HEK293 (cell line): ENCODE measurements around the gene PBLD.
"Not testable (repeated sequence)": the region's sequence is repeated elsewhere in the genome, so short reads cannot be mapped to it uniquely, and the experiment has no call there.

Experiments used
- CTCF ChIA-PET: fragments of 350-600 bp; formaldehyde crosslinking; extraction: SDS; loops from one replicate; lab custom pipeline; 2021; ENCODE audit warnings: antibody characterized with exemption; lab: Yijun Ruan, JAX
- POLR2A ChIA-PET: fragments of 300-600 bp; formaldehyde crosslinking; extraction: SDS; loops from one replicate; lab custom pipeline; 2020; ENCODE audit warnings: antibody characterized with exemption, inconsistent platforms; lab: Yijun Ruan, JAX
- H3K27ac ChIP-seq: fragments of 200-500 bp; sonication (Bioruptor generic); 2 replicates; pipeline ENCODE4 v1.5.1; 2014; ENCODE audit warnings: low read depth, low read length, control low read depth, inconsistent platforms; ENCODE audit errors: extremely low read depth
- H3K36me3 ChIP-seq, 2 experiments: fragments of 200-500 bp in 1 of 2; sonication (Bioruptor generic) in 1 of 2; 1 replicate in 1 of 2; 2 replicates in 1 of 2; pipeline ENCODE4 v1.5.1; 2014 to 2017; ENCODE audit warnings: inconsistent platforms in 2 of 2, low read length in 2 of 2; ENCODE audit not compliant: control insufficient read depth in 2 of 2, insufficient read depth in 1 of 2
- H3K4me1 ChIP-seq: fragments of 200-500 bp; sonication (Bioruptor generic); 2 replicates; pipeline ENCODE4 v1.5.1; 2014; ENCODE audit warnings: mild to moderate bottlenecking, low read length, inconsistent platforms; ENCODE audit not compliant: control insufficient read depth, insufficient read depth
- H3K4me3 ChIP-seq: 2 replicates; pipeline ENCODE4 v1.5.1; 2011; ENCODE audit warnings: low read depth, mild to moderate bottlenecking, control low read depth, low read length, moderate library complexity
- H3K9me3 ChIP-seq: fragments of 200-500 bp; sonication (Bioruptor generic); 2 replicates; pipeline ENCODE4 v1.5.1; 2014; ENCODE audit warnings: low read depth, low read length, inconsistent platforms; ENCODE audit not compliant: control insufficient read depth, insufficient read depth
- BCL11B ChIP-seq: fragments of 450-650 bp; formaldehyde crosslinking; IDR thresholded peaks from 2 replicates; pipeline ENCODE4 v1.5.1; 2016; ENCODE audit warnings: low read depth, missing biosample characterization, missing genetic modification characterization
- KLF16 ChIP-seq: fragments of 450-650 bp; formaldehyde crosslinking; IDR thresholded peaks from 2 replicates; pipeline ENCODE4 v1.5.1; 2017; ENCODE audit warnings: missing biosample characterization, missing genetic modification characterization
- SCRT2 ChIP-seq: fragments of 450-650 bp; formaldehyde crosslinking; IDR thresholded peaks from 2 replicates; pipeline ENCODE4 v1.5.1; 2016; ENCODE audit warnings: missing biosample characterization, missing genetic modification characterization
- SETDB1 ChIP-seq: IDR thresholded peaks from one replicate; pipeline ENCODE4 v1.6.1; 2017; ENCODE audit warnings: mild to moderate bottlenecking, low read length, moderate library complexity, mixed read lengths; ENCODE audit not compliant: insufficient read length
- TRIM28 ChIP-seq: IDR thresholded peaks from 2 replicates; pipeline ENCODE4 v1.6.1; 2011; ENCODE audit warnings: low read length, control low read depth, borderline replicate concordance
- ZBTB8A ChIP-seq: fragments of 450-650 bp; formaldehyde crosslinking; IDR thresholded peaks from 2 replicates; pipeline ENCODE4 v1.5.1; 2016; ENCODE audit warnings: missing biosample characterization, missing genetic modification characterization
- ZEB2 ChIP-seq: fragments of 450-650 bp; formaldehyde crosslinking; IDR thresholded peaks from 2 replicates; pipeline ENCODE4 v1.5.1; 2016; ENCODE audit warnings: missing biosample characterization, missing genetic modification characterization
- ZNF146 ChIP-seq: fragments of 450-650 bp; formaldehyde crosslinking; IDR thresholded peaks from 2 replicates; pipeline ENCODE4 v1.5.1; 2016; ENCODE audit warnings: missing biosample characterization, missing genetic modification characterization
- ZNF23 ChIP-seq: fragments of 450-650 bp; formaldehyde crosslinking; IDR thresholded peaks from 2 replicates; pipeline ENCODE4 v1.5.1; 2016; ENCODE audit warnings: missing biosample characterization, missing genetic modification characterization, borderline replicate concordance
- ZNF324 ChIP-seq: fragments of 450-650 bp; formaldehyde crosslinking; IDR thresholded peaks from 2 replicates; pipeline ENCODE4 v1.5.1; 2016; ENCODE audit warnings: missing biosample characterization, missing genetic modification characterization
- ZNF510 ChIP-seq: fragments of 450-650 bp; formaldehyde crosslinking; IDR thresholded peaks from 2 replicates; pipeline ENCODE4 v1.5.1; 2018; ENCODE audit warnings: mild to moderate bottlenecking, missing genetic modification characterization, missing biosample characterization; ENCODE audit not compliant: insufficient replicate concordance
- ZNF548 ChIP-seq: fragments of 450-650 bp; formaldehyde crosslinking; IDR thresholded peaks from 2 replicates; pipeline ENCODE4 v1.5.1; 2016; ENCODE audit warnings: missing biosample characterization, missing genetic modification characterization
- ZNF600 ChIP-seq: fragments of 450-650 bp; formaldehyde crosslinking; IDR thresholded peaks from 2 replicates; pipeline ENCODE4 v1.5.1; 2016; ENCODE audit warnings: missing biosample characterization, missing genetic modification characterization
- ZNF677 ChIP-seq: fragments of 450-650 bp; IDR thresholded peaks from 2 replicates; pipeline ENCODE4 v1.5.0; 2018; ENCODE audit warnings: missing biosample characterization, mild to moderate bottlenecking, missing genetic modification characterization, moderate library complexity
- ZNF776 ChIP-seq: fragments of 450-650 bp; formaldehyde crosslinking; IDR thresholded peaks from 2 replicates; pipeline ENCODE4 v1.5.0; 2017; ENCODE audit warnings: missing biosample characterization, missing genetic modification characterization, borderline replicate concordance
- ZNF837 ChIP-seq: fragments of 450-650 bp; formaldehyde crosslinking; IDR thresholded peaks from 2 replicates; pipeline ENCODE4 v1.5.1; 2016; ENCODE audit warnings: missing biosample characterization, missing genetic modification characterization
- TF ChIP-seq, protein P1 (sequence below): IDR thresholded peaks from 2 replicates; pipeline ENCODE4 v1.6.1; 2011; ENCODE audit warnings: mild to moderate bottlenecking, low read depth, low read length, borderline replicate concordance
- TF ChIP-seq, protein P2 (sequence below): fragments of 450-650 bp; formaldehyde crosslinking; IDR thresholded peaks from 2 replicates; pipeline ENCODE4 v1.5.1; 2016; ENCODE audit warnings: missing biosample characterization, missing genetic modification characterization
- TF ChIP-seq, protein P3 (sequence below): fragments of 450-650 bp; formaldehyde crosslinking; IDR thresholded peaks from 2 replicates; pipeline ENCODE4 v1.5.1; 2016; ENCODE audit warnings: missing biosample characterization, missing genetic modification characterization
- TF ChIP-seq, protein P4 (sequence below): fragments of 450-650 bp; formaldehyde crosslinking; IDR thresholded peaks from 2 replicates; pipeline ENCODE4 v1.5.1; 2016; ENCODE audit warnings: missing biosample characterization, missing genetic modification characterization
- TF ChIP-seq, protein P5 (sequence below): fragments of 450-650 bp; formaldehyde crosslinking; IDR thresholded peaks from 2 replicates; pipeline ENCODE4 v1.5.1; 2016; ENCODE audit warnings: missing biosample characterization, missing genetic modification characterization, low read depth

Gene PBLD

DNA sequence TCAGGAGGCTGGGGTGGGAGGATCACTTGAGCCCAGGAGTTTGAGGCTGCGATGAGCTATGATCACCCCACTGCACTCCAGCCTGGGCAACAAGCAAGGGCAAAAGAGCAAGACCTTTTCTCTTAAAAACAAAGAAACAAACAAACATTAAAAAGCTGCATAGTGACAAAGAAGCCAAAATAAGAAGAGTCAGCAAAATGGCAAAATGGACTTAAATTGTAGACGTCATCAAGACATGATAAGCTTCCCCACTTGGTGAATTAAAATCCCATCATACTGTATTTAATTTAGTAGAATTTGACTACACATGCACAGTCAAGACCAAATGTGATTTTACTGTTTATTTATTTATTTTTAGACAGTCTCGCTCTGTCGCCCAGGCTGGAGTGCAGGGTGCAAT, 52.0 kb downstream of the PBLD start:
- H3K4me3 ChIP-seq: no peak overlapping the region
- ChIA-PET POLR2A (no interaction called here), CTCF (no interaction called here)
- H3K9me3 ChIP-seq: no peaks in the 10 kb centered on the region
- no peaks in the 10 kb centered on the region for H3K36me3 ChIP-seq
- H3K4me1 ChIP-seq: no peaks in the 10 kb centered on the region
- H3K27ac ChIP-seq: no peak overlapping the region
- TF ChIP-seq ZNF776 (tag by site-specific recombination): no peak
- TF ChIP-seq ZNF837 (tag by site-specific recombination): no peak
- TF ChIP-seq ZNF324 (tag by site-specific recombination): no peak
- no peak for TF ChIP-seq ZEB2 (tag by site-specific recombination)
- TF ChIP-seq ZNF146: no peak
- TF ChIP-seq, protein P1, sequence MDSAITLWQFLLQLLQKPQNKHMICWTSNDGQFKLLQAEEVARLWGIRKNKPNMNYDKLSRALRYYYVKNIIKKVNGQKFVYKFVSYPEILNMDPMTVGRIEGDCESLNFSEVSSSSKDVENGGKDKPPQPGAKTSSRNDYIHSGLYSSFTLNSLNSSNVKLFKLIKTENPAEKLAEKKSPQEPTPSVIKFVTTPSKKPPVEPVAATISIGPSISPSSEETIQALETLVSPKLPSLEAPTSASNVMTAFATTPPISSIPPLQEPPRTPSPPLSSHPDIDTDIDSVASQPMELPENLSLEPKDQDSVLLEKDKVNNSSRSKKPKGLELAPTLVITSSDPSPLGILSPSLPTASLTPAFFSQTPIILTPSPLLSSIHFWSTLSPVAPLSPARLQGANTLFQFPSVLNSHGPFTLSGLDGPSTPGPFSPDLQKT: no peak
- TF ChIP-seq, protein P2, sequence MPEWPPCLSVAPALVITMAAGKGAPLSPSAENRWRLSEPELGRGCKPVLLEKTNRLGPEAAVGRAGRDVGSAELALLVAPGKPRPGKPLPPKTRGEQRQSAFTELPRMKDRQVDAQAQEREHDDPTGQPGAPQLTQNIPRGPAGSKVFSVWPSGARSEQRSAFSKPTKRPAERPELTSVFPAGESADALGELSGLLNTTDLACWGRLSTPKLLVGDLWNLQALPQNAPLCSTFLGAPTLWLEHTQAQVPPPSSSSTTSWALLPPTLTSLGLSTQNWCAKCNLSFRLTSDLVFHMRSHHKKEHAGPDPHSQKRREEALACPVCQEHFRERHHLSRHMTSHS (tag by site-specific recombination): no peak

DNA sequence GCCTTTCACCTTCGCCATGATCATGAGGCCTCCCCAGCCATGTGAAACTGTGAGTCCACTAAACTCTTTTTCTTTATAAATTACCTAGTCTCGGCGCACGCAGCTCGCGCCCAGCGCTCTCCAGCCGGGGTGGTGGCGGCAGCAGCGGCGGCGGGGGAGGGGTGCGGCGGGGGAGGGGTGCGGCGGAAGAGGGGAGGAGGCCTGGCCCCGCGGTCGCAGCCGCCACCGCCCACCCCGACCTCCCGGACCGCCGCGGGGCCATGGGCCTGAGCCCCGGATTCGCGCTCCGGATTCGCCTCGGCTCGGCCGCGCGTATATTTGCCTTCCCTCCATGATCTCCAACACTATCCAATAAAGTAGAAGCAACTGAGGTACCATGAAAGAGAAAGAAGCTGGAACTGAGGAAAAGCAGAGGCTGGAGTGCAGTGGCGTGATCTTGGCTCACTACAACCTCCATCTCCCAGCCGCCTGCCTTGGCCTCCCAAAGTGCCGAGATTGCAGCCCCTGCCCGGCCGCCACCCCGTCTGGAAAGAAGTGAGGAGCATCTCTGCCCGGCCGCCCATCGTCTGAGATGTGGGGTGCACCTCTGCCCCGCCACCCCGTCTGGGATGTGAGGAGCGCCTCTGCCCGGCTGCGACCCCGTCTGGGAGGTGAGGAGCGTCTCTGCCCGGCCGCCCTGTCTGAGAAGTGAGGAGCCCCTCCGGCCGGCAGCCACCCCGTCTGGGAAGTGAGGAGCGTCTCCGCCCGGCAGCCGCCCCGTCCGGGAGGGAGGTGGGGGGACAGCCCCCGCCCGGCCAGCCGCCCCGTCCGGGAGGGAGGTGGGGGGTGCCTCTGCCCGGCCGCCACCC, 53.6 kb downstream of the PBLD start:
- H3K27ac ChIP-seq, H3K9me3 ChIP-seq, H3K36me3 ChIP-seq, CTCF ChIA-PET, H3K4me3 ChIP-seq, H3K4me1 ChIP-seq: not testable (repeated sequence)
- POLR2A ChIA-PET: interaction anchor here (0.6 kb wide), 1 partner anchor 54 kb away, joined by 3 read pairs; the partner anchor contains the start of gene PBLD

DNA sequence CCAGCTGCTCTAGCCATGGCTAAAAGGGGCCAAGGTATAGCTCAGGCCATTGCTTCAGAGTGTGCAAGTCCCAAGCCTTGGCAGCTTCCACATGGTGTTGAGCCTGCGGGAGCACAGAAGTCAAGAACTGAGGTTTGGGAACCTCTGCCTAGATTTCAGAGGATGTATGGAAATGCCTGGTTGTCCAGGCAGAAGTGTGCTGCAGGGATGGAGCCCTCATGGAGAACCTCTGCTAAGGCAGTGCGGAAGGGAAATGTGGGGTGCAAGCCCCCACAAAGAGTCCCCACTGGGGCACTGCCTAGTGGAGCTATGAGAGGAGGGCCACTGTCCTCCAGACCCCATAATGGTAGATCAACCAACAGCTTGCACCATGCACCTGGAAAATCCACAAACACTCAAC, 54.9 kb downstream of the PBLD start:
- H3K27ac ChIP-seq, POLR2A ChIA-PET, H3K9me3 ChIP-seq, H3K4me1 ChIP-seq, H3K4me3 ChIP-seq, H3K36me3 ChIP-seq, CTCF ChIA-PET: not testable (repeated sequence)
- peak; percentile 73 for TF ChIP-seq SETDB1

DNA sequence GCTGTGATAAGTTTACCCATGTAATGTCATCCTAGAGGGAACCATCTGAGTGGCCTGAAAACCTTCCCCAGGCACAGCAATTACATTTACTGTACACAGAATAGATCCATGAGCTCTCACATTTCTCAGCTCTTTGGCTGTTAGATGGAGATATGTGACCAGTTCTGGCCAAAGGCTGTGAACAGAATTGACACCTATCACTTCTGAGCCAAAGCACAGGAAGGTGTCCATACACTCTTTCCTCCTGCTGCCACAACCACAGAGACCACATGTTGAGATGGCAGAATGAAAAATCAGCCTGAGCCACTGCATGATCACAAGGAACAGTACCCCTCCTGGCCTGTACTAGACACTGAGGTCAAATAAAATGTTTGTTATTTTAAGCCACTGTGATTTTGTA, 56.5 kb downstream of the PBLD start:
- Histone ChIP-seq H3K4me1 (no peaks in the 10 kb centered on the region), H3K4me3 (no peak overlapping the region), H3K9me3 (no peaks in the 10 kb centered on the region), H3K27ac (no peak overlapping the region), H3K36me3 (no peaks in the 10 kb centered on the region)
- ChIA-PET POLR2A (no interaction called here), CTCF (interaction anchor here (0.6 to 1.1 kb wide), 2 partner anchors 10 to 28 kb away, joined by 3 to 4 read pairs; no protein-coding TSS in a partner anchor)
- TF ChIP-seq ZNF510 (tag by site-specific recombination) (no peak), ZNF548 (no peak), ZNF600 (tag by site-specific recombination) (no peak), SCRT2 (no peak), ZNF677 (tag by site-specific recombination) (no peak), ZNF23 (tag by site-specific recombination) (no peak), ZBTB8A (no peak), KLF16 (tag by site-specific recombination) (no peak), BCL11B (tag by site-specific recombination) (no peak), TRIM28 (no peak)
- TF ChIP-seq, protein P3, sequence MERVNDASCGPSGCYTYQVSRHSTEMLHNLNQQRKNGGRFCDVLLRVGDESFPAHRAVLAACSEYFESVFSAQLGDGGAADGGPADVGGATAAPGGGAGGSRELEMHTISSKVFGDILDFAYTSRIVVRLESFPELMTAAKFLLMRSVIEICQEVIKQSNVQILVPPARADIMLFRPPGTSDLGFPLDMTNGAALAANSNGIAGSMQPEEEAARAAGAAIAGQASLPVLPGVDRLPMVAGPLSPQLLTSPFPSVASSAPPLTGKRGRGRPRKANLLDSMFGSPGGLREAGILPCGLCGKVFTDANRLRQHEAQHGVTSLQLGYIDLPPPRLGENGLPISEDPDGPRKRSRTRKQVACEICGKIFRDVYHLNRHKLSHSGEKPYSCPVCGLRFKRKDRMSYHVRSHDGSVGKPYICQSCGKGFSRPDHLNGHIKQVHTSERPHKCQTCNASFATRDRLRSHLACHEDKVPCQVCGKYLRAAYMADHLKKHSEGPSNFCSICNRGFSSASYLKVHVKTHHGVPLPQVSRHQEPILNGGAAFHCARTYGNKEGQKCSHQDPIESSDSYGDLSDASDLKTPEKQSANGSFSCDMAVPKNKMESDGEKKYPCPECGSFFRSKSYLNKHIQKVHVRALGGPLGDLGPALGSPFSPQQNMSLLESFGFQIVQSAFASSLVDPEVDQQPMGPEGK (tag by site-specific recombination): no peak
- TF ChIP-seq, protein P4, sequence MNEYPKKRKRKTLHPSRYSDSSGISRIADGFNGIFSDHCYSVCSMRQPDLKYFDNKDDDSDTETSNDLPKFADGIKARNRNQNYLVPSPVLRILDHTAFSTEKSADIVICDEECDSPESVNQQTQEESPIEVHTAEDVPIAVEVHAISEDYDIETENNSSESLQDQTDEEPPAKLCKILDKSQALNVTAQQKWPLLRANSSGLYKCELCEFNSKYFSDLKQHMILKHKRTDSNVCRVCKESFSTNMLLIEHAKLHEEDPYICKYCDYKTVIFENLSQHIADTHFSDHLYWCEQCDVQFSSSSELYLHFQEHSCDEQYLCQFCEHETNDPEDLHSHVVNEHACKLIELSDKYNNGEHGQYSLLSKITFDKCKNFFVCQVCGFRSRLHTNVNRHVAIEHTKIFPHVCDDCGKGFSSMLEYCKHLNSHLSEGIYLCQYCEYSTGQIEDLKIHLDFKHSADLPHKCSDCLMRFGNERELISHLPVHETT (tag by site-specific recombination): no peak
- TF ChIP-seq, protein P5, sequence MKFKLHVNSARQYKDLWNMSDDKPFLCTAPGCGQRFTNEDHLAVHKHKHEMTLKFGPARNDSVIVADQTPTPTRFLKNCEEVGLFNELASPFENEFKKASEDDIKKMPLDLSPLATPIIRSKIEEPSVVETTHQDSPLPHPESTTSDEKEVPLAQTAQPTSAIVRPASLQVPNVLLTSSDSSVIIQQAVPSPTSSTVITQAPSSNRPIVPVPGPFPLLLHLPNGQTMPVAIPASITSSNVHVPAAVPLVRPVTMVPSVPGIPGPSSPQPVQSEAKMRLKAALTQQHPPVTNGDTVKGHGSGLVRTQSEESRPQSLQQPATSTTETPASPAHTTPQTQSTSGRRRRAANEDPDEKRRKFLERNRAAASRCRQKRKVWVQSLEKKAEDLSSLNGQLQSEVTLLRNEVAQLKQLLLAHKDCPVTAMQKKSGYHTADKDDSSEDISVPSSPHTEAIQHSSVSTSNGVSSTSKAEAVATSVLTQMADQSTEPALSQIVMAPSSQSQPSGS (tag by site-specific recombination): no peak
